Neural progenitor cell (in vitro differentiated cells): ENCODE results near the gene KCNIP2. TPM values are rescaled to one million over a fixed set of nuclear protein-coding genes. Genes with fewer than 3 reads are reported as not detected.

Experiments used
- DNase-seq: peaks from one replicate; pipeline ENCODE4 v3.0.0-alpha.2; 2016; ENCODE audit warnings: low spot score
- H2AFZ ChIP-seq: fragments of 200-600 bp; sonication (generic); replicated peaks from 2 replicates; pipeline ENCODE4 v1.6.1; 2016; ENCODE audit warnings: antibody characterized with exemption
- H3F3A ChIP-seq: fragments of 200-600 bp; sonication (generic); 2 replicates; pipeline ENCODE4 v1.6.1; 2016; ENCODE audit warnings: antibody characterized with exemption, low read depth
- H3K27ac ChIP-seq: fragments of 200-600 bp; sonication (generic); 2 replicates; pipeline ENCODE4 v1.5.1; 2016; ENCODE audit warnings: mild to moderate bottlenecking
- H3K27me3 ChIP-seq: fragments of 200-600 bp; sonication (generic); 2 replicates; pipeline ENCODE4 v1.6.1; 2016; ENCODE audit warnings: mild to moderate bottlenecking, moderate library complexity
- H3K36me3 ChIP-seq: fragments of 200-600 bp; sonication (generic); 2 replicates; pipeline ENCODE4 v1.5.1; 2016
- H3K4me1 ChIP-seq: fragments of 200-600 bp; sonication (generic); 2 replicates; pipeline ENCODE4 v1.6.1; 2016; ENCODE audit warnings: mixed run types
- H3K4me2 ChIP-seq: fragments of 200-600 bp; sonication (generic); 2 replicates; pipeline ENCODE4 v1.6.1; 2016
- H3K4me3 ChIP-seq: fragments of 200-600 bp; sonication (generic); 2 replicates; pipeline ENCODE4 v1.5.1; 2016
- H3K79me2 ChIP-seq: fragments of 200-600 bp; sonication (generic); 2 replicates; pipeline ENCODE4 v1.6.1; 2016; ENCODE audit warnings: low read depth
- H3K9ac ChIP-seq: fragments of 200-600 bp; sonication (generic); 2 replicates; pipeline ENCODE4 v1.6.1; 2016
- H3K9me3 ChIP-seq: fragments of 200-600 bp; sonication (generic); 2 replicates; pipeline ENCODE4 v1.5.1; 2016; ENCODE audit warnings: low read depth
- H4K20me1 ChIP-seq: fragments of 200-600 bp; sonication (generic); 2 replicates; pipeline ENCODE4 v1.6.1; 2016; ENCODE audit warnings: low read depth
- H3K27ac Mint-ChIP-seq: 3 replicates; pipeline ENCODE4 v1.8.0; 2021; ENCODE audit warnings: mixed read lengths
- H3K27me3 Mint-ChIP-seq: 2 replicates; pipeline ENCODE4 v1.8.0; 2022; ENCODE audit warnings: low read depth, mild to moderate bottlenecking, inconsistent platforms, moderate library complexity, mixed read lengths; ENCODE audit not compliant: insufficient read depth
- H3K36me3 Mint-ChIP-seq: 3 replicates; pipeline ENCODE4 v1.8.0; 2021; ENCODE audit warnings: mixed read lengths
- H3K4me1 Mint-ChIP-seq: 3 replicates; pipeline ENCODE4 v1.8.0; 2021; ENCODE audit warnings: mixed read lengths
- H3K4me3 Mint-ChIP-seq: 3 replicates; pipeline ENCODE4 v1.8.0; 2021; ENCODE audit warnings: mild to moderate bottlenecking, moderate library complexity, mixed read lengths
- H3K9me3 Mint-ChIP-seq: 3 replicates; pipeline ENCODE4 v1.8.0; 2020; ENCODE audit warnings: mixed read lengths
- EZH2 ChIP-seq: fragments of 200-600 bp; sonication (generic); IDR thresholded peaks from 2 replicates; pipeline ENCODE4 v1.6.1; 2017; ENCODE audit warnings: antibody characterized with exemption, mild to moderate bottlenecking, moderate library complexity
- EZH2phosphoT487 ChIP-seq: fragments of 200-600 bp; sonication (generic); IDR thresholded peaks from 2 replicates; pipeline ENCODE4 v1.6.1; 2017; ENCODE audit warnings: antibody characterized with exemption
- total RNA-seq: library from RNA; depleted of rRNA; stranded (reverse); fragments of >200 nt; gene quantifications from 2 replicates; pipeline ENCODE4 v1.2.3, GENCODE V29; 2015; ENCODE audit warnings: low replicate concordance
- TF ChIP-seq, protein P1 (sequence below): fragments of 200-600 bp; sonication (generic); IDR thresholded peaks from 2 replicates; pipeline ENCODE4 v1.5.1; 2017; ENCODE audit warnings: antibody characterized with exemption, mild to moderate bottlenecking

The KCNIP2 gene
- total RNA-seq, 1 donor from 2014 or later, result 2.4 TPM

DNA sequence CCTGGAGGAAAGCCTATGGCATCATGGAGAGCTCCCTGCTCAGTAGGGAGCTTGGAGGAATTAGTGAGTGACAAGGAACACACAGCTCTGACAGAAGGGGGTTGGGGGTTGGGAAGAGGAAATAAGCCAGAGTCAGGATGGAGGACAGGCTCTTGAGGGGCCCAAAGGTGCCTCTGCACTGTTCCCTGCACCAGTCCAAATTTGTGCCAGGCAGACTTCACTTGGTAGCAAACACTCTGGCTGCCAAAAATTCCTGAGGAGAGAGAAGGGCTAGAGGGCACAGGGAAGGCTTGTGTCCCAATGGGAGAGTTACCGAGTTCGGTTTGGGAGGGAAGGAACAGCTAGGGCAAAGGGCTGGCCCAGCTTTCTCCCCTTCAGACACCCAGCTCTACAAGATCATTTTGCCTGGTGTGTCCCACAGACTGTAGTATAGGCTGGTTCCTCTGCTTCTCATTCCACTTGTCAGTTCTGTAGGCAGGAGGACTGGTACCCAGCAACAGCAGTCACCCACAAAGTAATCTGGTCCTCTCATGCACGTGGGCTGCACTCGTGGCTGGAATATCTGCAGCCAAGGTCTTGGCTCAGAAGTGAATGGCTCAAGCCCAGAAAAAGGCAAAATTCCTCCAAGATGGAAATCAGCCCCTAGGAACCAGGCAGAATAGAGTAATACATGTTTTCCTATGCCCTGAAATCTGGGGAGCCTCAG, 8.0 kb upstream of the KCNIP2 start:
- TF ChIP-seq, protein P1, sequence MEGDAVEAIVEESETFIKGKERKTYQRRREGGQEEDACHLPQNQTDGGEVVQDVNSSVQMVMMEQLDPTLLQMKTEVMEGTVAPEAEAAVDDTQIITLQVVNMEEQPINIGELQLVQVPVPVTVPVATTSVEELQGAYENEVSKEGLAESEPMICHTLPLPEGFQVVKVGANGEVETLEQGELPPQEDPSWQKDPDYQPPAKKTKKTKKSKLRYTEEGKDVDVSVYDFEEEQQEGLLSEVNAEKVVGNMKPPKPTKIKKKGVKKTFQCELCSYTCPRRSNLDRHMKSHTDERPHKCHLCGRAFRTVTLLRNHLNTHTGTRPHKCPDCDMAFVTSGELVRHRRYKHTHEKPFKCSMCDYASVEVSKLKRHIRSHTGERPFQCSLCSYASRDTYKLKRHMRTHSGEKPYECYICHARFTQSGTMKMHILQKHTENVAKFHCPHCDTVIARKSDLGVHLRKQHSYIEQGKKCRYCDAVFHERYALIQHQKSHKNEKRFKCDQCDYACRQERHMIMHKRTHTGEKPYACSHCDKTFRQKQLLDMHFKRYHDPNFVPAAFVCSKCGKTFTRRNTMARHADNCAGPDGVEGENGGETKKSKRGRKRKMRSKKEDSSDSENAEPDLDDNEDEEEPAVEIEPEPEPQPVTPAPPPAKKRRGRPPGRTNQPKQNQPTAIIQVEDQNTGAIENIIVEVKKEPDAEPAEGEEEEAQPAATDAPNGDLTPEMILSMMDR, result no peak
- TF ChIP-seq EZH2, result no peak

DNA sequence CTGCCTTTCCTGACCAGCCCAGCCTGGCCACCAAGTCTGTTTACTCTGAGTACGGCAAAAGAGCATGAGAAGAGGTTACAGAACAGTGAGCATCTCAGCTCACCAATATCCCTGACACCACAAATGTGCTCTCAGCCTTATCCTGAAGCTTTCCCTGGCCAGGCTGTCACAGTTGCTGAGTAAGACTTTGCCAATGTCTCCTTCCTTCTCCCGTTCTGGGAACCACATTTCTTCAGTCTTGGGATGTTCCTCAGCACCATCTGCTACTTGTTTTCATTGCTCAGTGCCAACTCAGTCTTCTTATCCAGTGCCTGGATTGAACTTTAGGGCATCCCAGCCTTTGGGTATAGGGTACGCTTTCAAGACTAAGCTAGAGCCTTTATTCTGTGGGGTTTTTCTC, 7.1 kb upstream of the KCNIP2 start:
- Histone ChIP-seq H3K4me2 (no peak overlapping the region), H3K4me1 (peaks cover 14% of the 10 kb centered on the region), H3K9ac (no peak overlapping the region), H3K4me3 (no peak overlapping the region), H2AFZ (no peak overlapping the region), H3K27ac (no peak overlapping the region), H3F3A (no peaks in the 10 kb centered on the region), H3K27me3 (no peaks in the 10 kb centered on the region), H3K9me3 (no peaks in the 10 kb centered on the region), H3K79me2 (no peaks in the 10 kb centered on the region), H4K20me1 (peaks cover 29% of the 10 kb centered on the region), H3K36me3 (no peaks in the 10 kb centered on the region)
- Mint-ChIP-seq H3K4me1 (peaks cover 10% of the 10 kb centered on the region), H3K36me3 (no peaks in the 10 kb centered on the region), H3K27ac (no peak overlapping the region), H3K4me3 (no peak overlapping the region), H3K9me3 (no peaks in the 10 kb centered on the region), H3K27me3 (peaks cover 8% of the 10 kb centered on the region)
- DNase-seq, result no peak
- TF ChIP-seq EZH2, result no peak
- TF ChIP-seq EZH2phosphoT487, result no peak
- TF ChIP-seq, protein P1, result no peak

More for the DNA sequence above, 8.0 kb upstream of the KCNIP2 start:
- Histone ChIP-seq H3K4me3 (no peak overlapping the region), H3K27me3 (no peaks in the 10 kb centered on the region), H3K36me3 (no peaks in the 10 kb centered on the region), H3K79me2 (no peaks in the 10 kb centered on the region), H3K4me1 (peaks cover 14% of the 10 kb centered on the region), H3K9ac (no peak overlapping the region), H3K4me2 (no peak overlapping the region), H3K27ac (no peak overlapping the region), H4K20me1 (peaks cover 29% of the 10 kb centered on the region), H3K9me3 (no peaks in the 10 kb centered on the region), H3F3A (no peaks in the 10 kb centered on the region), H2AFZ (no peak overlapping the region)
- Mint-ChIP-seq H3K27ac (no peak overlapping the region), H3K4me3 (no peak overlapping the region), H3K4me1 (peaks cover 10% of the 10 kb centered on the region), H3K27me3 (peaks cover 5% of the 10 kb centered on the region), H3K9me3 (no peaks in the 10 kb centered on the region), H3K36me3 (no peaks in the 10 kb centered on the region)
- DNase-seq, result no peak

DNA sequence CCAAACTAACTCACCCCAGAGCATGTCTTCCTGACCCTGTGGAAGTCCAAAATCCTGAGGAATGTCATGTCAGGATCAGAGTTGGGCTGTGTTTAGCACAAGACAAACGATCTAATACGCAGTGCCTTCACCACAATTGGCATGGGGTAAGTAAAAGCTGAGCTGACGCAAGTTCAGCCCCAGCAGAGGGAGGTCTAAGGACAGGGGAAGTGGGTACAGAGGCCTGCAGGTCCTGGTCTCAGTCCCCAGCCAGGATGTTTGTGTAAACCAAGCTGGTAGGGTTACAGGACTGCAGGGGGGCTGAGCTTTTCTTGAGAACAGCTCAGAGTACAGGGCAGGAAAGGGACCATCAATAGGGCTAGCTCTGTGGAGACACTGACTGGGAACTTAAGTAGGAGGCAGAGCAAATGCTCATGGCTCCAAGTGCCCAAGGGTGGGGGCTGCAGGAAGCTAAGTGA, 5.3 kb upstream of the KCNIP2 start:
- Mint-ChIP-seq H3K4me1 (peaks cover 15% of the 10 kb centered on the region), H3K4me3 (no peak overlapping the region), H3K27ac (no peak overlapping the region), H3K9me3 (no peaks in the 10 kb centered on the region), H3K36me3 (no peaks in the 10 kb centered on the region), H3K27me3 (peaks cover 17% of the 10 kb centered on the region)
- Histone ChIP-seq H3K36me3 (no peaks in the 10 kb centered on the region), H3K27me3 (no peaks in the 10 kb centered on the region), H3K79me2 (no peaks in the 10 kb centered on the region), H3K4me3 (no peak overlapping the region), H3K9ac (no peak overlapping the region), H2AFZ (no peak overlapping the region), H3K27ac (no peak overlapping the region), H3K4me1 (peaks cover 24% of the 10 kb centered on the region), H3K4me2 (no peak overlapping the region), H3F3A (peaks cover 14% of the 10 kb centered on the region), H4K20me1 (peaks cover 38% of the 10 kb centered on the region), H3K9me3 (no peaks in the 10 kb centered on the region)
- peak; percentile 40 for DNase-seq
- TF ChIP-seq, protein P1, result no peak
- no peak for TF ChIP-seq EZH2phosphoT487
- TF ChIP-seq EZH2, result no peak
